Posterior cingulate gyrus (tissue), 11 donors: ENCODE measurements around the gene RAB27B.

Experiments
- DNase-seq, 10 donors: peaks; one replicate each; pipeline versions ENCODE4 v3.0.0 to v3.0.0-alpha.2; 2020 to 2021; ENCODE audit warnings: mixed read lengths in 3 of 10
- intact Hi-C: fragments of 100-400 bp; cut with DNase I; formaldehyde crosslinking; loops from one replicate; pipeline ENCODE4 v1.15.1; 2023

RAB27B gene

DNA sequence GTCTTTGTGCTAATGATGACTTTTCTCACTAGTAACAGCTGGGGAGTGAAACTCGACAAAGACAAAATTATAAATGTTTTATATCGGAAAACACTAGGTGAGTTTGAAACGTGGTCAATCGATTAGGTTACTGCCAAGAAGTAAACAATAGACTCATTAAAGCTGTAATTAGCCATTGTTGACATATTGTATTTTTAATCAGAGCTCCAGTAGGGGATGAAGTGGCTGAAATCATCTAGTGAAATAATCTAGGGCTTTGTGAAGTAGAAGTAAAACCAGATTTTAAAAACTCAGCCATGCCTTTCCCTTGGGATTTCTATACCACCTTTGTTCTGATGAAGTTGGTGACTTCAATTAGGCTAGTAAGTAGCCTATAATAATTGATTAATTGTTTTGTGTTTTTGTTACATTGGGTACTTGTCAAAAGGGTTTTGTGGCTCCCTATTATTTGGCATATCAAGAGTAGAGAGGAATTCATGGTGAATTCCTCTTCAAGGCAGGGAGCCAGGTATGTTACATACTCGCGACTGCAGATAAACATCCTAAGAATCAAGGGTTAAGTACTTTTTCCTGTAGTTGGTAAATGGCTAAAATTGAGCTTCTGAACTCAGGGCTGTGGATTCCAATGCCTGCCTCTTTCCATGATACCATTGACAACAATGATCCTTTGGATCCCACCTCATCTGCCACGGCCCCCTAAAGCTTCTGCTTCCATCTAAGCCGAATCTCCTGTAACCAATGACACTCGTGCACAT, 31.6 kb downstream of the RAB27B start:
- intact Hi-C loops, result no loop called here
- DNase-seq, result no peak

DNA sequence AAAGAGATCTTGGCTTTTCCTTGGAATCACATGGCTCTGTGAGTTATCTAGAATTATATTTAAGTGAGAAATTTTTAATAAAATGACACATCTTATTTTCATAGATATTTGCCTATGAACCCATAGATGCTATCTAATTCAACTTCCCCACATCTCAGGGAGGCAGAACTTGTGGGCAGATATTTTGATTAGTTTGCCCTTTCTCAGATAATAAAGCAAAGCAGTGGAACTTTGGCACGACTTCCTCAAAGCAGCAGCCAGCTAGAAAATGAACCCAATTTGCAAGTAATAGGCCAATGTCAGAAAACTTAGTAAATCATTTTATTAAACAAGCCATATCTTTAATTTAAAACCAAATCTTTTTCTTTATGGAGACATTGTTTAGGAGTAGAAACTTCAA, 32.7 kb downstream of the RAB27B start:
- intact Hi-C loops, result no loop called here
- DNase-seq, result no peak

DNA sequence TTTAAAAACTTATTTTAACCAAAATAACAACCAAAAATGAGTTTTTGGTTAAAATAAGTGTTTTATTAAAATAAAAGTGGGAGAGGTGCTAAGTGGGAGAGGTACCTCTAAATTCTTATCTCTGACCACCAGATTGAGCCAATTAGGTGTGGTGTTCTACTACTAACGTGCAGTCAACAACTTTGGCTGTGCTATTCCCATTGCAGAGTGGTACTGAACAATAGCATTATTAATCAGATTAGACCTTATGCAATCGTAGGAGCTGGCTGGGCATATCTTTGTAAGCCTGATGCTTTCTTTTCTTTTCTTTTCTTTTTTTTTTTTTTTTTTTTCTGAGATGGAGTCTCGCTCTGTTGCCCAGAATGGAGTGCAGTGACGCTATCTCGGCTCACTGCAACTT, 38.9 kb downstream of the RAB27B start:
- DNase-seq, result no peak
- intact Hi-C loops, result no loop called here

DNA sequence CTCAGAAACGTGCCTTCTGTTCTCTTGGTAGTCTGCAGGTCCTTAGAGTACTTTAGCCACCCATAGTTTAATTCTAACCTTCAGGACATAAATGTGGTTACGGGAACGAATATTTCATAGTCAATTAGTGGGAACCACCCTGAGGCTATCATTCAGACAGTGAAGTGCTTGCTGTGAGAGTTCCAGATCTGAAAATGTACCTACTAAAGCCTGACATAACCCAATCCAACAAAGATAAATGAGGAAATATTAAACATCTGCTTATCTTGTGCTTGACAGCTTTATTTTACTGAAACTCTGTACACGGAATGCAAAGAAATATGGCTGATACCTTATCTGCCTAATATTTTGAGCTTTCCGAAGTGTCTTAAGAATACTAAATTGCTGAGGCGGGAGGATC, 43.0 kb downstream of the RAB27B start:
- DNase-seq, result no peak
- intact Hi-C loops, result no loop called here

DNA sequence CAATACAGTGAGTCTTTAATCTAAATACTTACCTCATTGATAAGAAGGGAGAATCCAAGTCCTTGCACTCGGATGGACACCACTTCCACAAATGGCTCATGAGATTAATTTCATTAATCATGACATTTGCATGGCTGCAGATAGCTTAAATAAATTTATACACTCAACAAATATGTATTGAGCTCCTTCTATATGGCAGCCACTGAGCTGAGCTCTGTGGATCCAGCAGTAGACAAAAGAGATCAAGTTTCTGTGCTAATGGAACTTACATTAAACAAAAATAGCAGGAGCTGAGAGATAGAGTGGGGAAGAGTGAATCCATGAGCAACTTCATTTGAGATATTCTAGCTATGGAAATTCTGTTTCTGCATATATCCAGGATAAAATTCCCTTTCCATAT, 44.4 kb downstream of the RAB27B start:
- no peak for DNase-seq
- intact Hi-C loops, result no loop called here

DNA sequence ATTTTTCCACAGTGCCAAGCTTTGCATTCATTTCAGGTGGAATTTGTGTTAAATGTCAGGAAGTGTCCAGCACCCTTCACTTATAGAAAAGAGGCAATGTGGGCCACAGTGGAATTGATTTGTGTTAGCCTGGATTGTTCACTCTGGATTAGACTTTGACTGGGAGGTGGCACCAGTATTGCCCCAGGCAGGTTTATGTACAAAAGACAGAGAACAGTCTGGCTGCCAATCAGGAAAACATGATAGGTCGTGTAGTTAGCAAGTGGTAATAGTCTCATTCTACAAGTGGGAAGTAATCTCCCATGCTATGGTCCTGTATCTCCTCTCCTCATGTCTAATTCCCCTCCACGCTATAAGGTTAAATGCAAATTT, 45.6 kb downstream of the RAB27B start:
- intact Hi-C loops, result no loop called here
- no peak for DNase-seq

DNA sequence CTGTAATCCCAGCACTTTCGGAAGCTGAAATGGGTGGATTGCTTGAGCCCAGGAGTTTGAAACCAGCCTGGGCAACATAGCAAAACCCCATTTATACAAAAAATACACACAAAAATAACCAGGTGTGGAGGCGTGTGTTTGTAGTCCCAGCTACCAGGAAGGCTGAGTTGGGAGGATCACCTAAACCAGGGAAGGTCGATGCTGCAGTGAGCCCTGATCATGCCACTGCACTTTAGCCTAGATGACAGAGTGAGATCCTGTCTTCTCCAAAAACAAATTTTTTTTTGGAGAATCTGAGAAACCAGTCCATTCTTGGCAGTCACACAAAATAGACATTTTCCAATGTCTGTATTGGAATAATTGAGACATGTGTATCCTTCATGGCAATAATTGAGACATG, 46.8 kb downstream of the RAB27B start:
- DNase-seq, result no peak
- intact Hi-C loops, result no loop called here

DNA sequence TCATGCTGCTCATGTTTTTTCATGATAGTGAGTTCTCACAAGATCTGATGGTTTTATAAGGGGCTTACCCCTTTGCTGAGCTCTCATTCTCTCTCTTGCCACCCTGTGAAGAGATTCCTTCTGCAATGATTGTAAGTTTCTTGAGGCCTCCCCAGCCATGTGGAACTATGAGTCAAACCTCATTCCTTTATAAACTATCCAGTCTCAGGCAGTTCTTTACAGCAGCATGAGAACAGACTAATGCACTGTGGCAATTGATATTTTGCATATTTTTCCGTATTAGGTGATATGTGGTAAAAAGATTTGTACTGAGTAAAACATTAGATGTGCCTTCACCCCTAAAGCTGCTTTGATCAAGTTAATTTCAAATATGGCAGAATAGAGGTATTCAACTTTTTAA, 48.8 kb downstream of the RAB27B start:
- no peak for DNase-seq
- intact Hi-C loops, result no loop called here

DNA sequence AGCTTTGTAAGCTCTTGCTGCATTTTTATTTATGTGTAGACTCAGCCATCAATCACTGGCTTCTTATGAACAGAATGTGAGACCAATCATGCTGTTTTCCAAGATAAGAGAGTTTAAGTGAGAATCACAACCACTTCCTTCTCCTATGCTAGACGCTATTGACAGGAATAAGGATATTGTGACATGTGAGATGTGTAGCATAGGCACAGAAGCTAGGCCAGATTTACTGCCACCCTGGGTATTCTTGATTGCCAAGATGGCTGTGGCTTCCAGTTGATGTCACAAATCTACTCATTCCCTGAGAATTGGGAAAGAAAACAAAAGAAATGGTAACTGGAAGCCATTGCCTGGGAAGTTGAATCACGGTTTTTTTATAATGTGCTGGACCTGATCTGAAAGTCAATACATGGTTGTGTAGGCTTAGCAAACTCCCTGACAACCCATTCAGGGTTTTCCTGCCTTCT, 49.9 kb downstream of the RAB27B start:
- no peak for DNase-seq
- intact Hi-C loops, result no loop called here

DNA sequence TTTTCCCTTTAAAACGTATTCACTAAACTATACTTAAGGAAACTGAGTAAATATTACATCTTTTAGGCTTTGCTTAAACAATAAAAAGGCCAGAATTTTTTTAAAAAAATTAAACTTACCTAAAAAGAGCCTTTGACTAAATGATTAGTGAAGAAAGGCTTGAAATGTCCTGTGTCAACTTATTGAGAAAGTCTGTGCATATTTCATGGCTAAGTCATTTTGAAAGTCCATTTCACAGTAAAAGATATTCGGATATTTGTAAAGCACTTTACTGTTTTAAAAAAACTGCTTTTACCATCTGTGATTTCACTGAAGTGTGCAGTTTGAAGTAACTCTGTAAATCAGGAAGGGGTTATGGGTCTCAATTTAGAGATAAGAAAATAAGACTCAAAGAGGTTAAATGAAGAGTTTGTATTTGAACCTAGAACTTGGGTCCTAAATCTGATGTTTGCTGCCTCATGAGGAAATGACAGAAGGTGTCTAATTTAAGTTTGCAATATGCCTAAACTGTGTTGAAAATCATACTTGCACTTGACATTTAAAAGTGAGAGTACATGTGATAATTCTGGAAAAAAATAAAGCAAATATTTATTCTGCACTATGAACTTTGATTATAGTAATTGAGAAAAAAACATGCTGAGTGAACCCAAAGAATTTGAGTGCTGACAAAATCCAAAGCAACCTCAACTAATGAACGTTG, 50.5 kb downstream of the RAB27B start:
- intact Hi-C loops, result no loop called here
- DNase-seq, result no peak

DNA sequence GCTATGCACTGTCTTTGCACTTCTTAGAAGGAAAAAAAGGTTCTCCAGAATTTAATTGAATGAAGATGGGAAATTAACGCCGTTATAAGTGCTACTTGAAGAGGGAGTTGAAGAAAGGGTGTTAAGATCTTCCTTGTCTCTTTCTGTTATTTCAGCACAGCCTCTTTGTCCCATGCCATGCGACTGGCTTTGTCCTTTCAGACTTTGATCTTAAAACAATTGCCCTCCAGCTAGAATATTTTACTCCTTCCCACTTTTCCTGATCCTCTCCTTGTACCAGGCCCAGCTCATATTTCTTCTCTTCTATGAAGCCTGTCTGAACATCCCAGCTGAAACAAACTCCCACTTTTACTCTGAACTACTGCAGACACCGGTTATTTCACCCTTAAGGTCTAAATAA, 51.4 kb downstream of the RAB27B start:
- intact Hi-C loops, result no loop called here
- no peak for DNase-seq

DNA sequence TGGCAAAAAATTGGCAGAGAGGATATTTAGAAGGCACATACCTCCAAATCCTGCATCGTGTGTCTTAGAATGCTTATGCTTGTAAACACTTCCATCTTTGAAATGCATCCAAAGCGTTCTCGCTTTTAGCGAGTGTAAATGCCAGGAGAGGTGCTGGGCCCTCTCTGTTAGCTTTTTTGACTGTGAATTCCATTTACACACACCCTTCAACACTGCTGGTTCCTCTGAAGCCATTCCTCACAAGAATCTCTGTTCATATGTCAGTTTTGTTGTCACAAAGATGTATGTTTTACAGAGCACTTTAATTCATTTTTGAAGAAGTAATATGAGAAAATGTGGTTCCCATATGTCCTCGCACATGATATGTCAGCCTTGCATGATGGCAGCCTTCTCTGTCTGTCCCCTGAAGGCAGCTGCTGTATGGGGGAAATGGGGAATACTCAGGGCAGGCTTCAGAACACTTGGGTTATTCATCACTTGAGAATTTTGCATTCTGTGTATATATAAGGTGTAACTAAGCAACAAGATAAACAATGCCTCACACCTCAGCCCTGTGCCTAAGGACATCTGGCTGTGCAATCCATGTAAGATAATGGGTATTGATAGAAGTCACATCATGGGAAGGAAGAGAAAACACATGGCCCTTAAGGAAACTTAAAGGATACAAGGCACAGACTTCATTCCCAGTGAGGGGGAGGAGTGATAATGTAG, 52.3 kb downstream of the RAB27B start:
- DNase-seq, result no peak
- intact Hi-C loops, result no loop called here

DNA sequence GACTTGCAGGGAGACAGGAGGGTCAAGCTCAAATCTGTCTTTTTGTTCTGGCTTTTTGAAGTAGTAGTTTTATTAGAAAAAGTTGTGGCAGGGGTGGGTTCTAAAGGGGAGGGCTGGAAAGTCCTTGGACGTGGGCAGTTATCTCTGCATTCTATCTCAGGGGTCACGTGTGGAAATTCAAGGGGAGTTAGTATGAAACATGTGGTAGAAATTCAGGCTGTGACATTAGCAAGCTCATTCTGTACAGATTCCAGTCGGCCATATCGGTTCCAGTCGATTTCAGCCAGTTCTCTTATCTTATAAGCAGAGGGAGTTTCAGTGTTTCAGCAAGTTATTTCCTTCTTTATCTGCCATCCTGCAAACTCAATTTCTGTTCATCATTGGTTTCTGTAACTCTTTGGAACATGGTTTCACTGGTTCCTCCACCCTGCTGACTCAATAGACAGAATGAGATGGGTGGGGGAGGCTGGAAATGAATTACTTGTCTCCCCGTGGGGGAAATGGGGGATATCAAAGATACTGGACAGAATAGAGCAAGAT, 53.0 kb downstream of the RAB27B start:
- intact Hi-C loops, result no loop called here

DNA sequence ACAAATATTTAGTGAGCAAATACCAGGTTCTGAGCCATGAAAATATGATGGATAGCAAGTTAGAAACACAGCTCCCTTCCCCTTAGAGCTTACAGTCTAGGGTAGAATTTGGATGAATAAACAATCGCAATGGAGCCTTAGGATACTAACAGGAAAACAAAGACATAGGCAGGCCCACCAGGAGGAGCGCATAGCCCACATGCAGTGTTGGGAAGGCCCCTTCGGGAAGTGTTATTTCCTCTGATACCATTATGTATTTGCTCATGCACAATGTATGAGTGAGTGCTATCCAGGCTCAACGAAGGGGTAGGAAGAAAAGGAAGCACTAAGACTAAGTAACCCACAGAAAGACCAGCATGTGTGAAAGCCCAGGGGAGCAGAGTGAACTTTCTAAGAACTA, 54.0 kb downstream of the RAB27B start:
- no peak for DNase-seq
- intact Hi-C loops, result no loop called here

More for the DNA sequence above, 53.0 kb downstream of the RAB27B start:
- DNase-seq, result no peak

DNA sequence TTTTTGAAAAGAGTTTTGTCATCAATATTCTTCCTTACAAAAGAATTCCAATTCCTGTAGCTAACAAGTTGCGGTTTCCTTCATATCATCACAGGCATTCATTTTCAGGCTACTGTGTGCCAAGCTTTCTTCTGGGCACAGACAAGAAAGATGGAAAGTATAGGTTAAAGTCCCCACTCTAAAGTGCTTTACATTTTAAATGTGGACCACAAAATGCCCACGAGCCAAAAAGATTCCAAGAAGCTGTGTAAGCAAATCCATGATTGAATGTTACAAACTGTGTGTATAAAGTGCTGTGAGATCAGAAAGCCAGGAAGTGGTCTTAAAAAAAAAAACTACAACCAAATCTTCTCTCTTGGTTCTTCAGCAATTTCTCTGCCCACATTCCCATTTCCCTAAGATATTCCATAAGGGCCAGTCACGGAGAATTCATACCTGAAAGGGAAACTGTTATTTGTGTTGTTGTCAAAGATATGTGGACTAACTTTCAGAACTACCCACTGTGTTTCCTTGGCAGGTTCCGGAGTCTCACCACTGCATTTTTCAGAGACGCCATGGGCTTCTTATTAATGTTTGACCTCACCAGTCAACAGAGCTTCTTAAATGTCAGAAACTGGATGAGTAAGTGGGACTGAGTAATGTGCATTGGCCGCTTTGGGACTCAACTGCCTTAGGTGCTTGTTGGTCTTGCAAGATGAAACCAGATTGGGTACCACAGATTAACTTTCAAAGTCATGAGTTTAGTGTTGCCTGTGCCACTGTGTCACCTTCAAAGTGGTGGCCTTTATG, 55.7 kb downstream of the RAB27B start:
- intact Hi-C loops, result no loop called here

DNA sequence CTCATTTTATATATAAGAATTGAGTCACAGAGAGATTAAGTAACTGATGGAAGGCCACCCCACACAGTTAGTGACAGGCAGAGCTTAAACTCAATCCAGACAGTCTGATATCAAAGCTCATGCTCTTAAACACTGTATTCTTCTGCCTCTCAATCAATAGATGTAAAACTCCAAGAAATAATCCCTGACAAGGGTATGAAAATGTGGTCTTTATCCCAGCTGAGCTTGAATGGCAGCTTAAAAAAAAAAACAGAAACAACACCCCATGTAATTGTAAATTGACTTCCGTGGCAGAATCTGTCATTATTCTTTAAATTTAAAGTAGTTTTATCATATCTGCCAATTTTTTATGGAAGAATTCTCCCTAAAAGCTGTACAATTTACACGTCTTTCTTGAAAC, 60.1 kb downstream of the RAB27B start:
- intact Hi-C loops, result no loop called here
- no peak for DNase-seq

More for the DNA sequence above, 55.7 kb downstream of the RAB27B start:
- DNase-seq, result no peak

DNA sequence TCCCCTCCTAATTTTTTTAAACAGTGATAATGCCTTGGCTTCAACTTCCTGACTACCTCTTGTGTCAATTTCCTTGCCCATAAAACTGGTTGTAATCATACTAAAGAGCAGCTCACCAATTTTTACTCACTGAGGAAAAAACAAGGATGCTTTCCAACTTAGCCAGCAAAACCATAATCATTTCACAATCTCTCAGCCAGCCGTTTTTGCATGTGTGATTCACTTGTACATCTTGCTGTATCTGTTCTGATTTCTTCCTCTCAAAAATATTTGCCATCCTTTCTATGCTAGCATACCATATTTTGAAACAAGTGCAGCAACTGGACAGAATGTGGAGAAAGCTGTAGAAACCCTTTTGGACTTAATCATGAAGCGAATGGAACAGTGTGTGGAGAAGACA, 60.7 kb downstream of the RAB27B start:
- intact Hi-C loops, result no loop called here
- DNase-seq, result no peak

DNA sequence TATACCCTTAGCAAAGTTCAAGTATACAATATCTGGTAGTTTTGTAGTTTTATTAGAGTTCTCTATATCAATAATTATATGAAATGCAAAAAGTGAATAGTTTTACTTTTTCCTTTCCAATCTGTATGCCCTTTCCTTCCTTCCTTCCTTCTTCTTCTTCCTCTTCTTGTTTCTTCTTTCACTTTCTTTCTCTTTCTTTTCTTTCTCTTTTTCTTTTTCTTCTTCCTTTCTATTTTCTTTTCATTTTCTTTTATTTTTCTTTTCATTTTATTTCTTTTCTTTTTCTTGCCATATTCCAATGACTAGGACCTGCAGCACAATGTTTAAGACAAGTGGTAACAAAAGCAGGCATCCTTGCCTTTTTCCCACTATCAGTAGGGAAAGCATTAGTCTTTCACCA, 71.2 kb downstream of the RAB27B start:
- DNase-seq, result no peak
- intact Hi-C loops, result no loop called here

DNA sequence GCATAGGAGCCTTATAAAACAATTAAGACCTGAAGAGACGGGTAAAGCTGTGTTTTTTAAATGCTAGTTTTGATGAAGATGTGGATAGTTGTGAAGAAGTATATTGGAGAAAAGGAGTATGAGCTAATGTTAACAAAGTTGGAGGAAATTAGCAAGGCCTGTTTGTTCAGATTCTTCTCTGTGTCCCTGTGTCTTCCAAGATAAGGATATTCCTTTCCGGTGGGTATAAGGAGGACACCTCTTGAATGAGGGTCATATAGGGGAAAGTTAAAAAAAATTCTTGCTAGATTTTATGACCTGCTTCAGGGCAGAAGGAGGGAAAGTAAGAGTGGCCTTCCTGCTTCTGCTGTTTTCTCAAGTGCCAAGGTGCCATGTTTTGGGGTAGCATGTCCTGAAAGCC, 72.0 kb downstream of the RAB27B start:
- no peak for DNase-seq
- intact Hi-C loops, result no loop called here

DNA sequence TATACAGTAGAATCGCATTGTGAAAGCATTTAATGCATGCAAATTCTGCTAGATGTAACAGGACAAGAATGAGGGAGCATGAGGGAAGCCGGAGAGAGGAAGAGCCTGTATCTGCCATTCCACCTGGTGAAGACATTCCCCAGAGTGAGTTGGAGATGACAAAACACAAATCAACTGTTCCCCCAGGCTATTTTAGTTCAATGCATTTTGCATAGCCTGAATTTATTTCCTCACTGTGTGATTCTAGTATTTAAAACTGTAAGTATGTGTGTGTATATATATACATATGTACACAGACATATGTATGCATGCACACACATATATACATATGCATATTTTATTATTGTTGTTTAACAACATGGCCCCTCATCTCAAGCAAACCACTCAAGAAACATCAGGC, 76.3 kb downstream of the RAB27B start:
- intact Hi-C loops, result no loop called here

DNA sequence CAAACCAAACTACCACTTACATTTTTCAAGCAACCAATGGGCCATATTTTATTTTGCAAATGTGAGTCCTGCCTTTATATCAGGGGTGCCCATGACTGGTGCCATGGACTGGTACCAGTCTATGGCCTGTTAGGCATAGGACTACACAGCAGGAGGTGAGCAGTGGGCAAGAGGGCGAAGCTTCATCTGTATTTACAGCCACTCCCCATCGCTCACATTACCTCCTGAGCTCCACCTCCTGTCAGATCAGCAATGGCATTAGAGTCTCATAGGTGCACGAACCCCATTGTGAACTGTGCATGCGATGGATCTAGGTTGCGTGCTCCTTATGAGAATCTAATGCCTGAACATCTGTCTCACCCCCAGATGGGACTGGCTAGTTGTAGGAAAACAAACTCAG, 77.4 kb downstream of the RAB27B start:
- intact Hi-C loops, result no loop called here
- no peak for DNase-seq

More for the DNA sequence above, 76.3 kb downstream of the RAB27B start:
- no peak for DNase-seq
